GM19468 (cell line): ENCODE data around the gene SPATA24.

Experiments
- ATAC-seq: cut with Tn5 transposase; IDR thresholded peaks from one replicate; pipeline ENCODE4 v1.9.1; 2021; ENCODE audit warnings: mild to moderate bottlenecking, moderate library complexity, moderate number of reproducible peaks; ENCODE audit not compliant: unreplicated experiment; ENCODE audit errors: extremely low read depth

SPATA24 gene

GRCh38 chr5:139384591-139385051 lies 19.3 kb downstream of the SPATA24 start:
- no peak for ATAC-seq

GRCh38 chr5:139383993-139384590 lies 19.8 kb downstream of the SPATA24 start:
- no peak for ATAC-seq

- ATAC-seq, result no peak
These were observed 20.5 kb downstream of the SPATA24 start, which contains the start of gene SLC23A1 for GRCh38 chr5:139383275-139383992. SLC23A1 (minus strand) TSS chr5:139383297; CDS start chr5:139383253, 44 bp downstream.

GRCh38 chr5:139382807-139383206 lies 21.1 kb downstream of the SPATA24 start:
- no peak for ATAC-seq

GRCh38 chr5:139381837-139382761 lies 21.8 kb downstream of the SPATA24 start:
- ATAC-seq, result no peak

- ATAC-seq, result no peak
These were observed 24.1 kb downstream of the SPATA24 start for GRCh38 chr5:139379626-139380449.

GRCh38 chr5:139378941-139379361 lies 24.9 kb downstream of the SPATA24 start:
- no peak for ATAC-seq

GRCh38 chr5:139378101-139378825 lies 25.6 kb downstream of the SPATA24 start:
- ATAC-seq, result no peak

- ATAC-seq, result no peak
These were observed 26.7 kb downstream of the SPATA24 start for GRCh38 chr5:139377226-139377625.

- no peak for ATAC-seq
These were observed 27.5 kb downstream of the SPATA24 start for GRCh38 chr5:139376364-139376763.

- no peak for ATAC-seq
These were observed 29.0 kb downstream of the SPATA24 start for GRCh38 chr5:139374909-139375308.

GRCh38 chr5:139371482-139372435 lies 32.1 kb downstream of the SPATA24 start:
- ATAC-seq, result no peak

- ATAC-seq, result no peak
These were observed 34.7 kb downstream of the SPATA24 start for GRCh38 chr5:139369181-139369580.

- no peak for ATAC-seq
These were observed 35.3 kb downstream of the SPATA24 start for GRCh38 chr5:139368613-139369012.

- ATAC-seq, result no peak
These were observed 39.4 kb downstream of the SPATA24 start for GRCh38 chr5:139364466-139364865.

GRCh38 chr5:139363937-139364336 lies 40.0 kb downstream of the SPATA24 start:
- ATAC-seq, result no peak

GRCh38 chr5:139361835-139362429 lies 42.0 kb downstream of the SPATA24 start:
- no peak for ATAC-seq

GRCh38 chr5:139360384-139360783 lies 43.5 kb downstream of the SPATA24 start:
- ATAC-seq, result no peak
